ENCODE results near the gene UCN2. TPM values are rescaled to one million over a fixed set of nuclear protein-coding genes. Genes with fewer than 3 reads are reported as not detected.

The UCN2 gene
- total and polyA plus RNA-seq, 2 donors (not counting 3 experiments of a cell fraction or from before 2014, with no cell fraction given), result 0.11 TPM; not detected in 1

DNA sequence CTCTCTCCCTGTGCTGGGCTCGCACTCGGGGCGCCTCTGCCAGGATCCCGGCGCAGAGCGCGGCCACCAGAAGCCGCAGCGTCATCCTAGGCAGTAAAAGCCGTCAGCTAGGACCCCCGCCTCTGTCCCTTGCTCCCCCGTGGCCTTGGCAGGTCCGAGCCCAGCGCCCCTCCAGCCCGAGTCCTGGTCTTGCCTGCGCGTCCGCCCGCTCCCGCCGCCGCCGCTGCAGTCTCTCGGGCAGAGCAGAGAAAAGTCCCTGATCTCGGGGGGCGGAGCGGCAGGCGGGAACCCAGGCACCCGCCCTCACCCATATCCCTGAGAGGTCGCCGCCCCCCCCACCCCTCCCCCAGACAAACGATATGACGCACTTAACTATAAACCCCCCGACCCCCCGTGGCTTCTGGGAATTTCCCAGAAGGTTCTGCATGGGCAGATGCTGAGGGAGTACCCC is 31.5 kb upstream of the UCN2 start, which contains the start of gene COL7A1:
TSS of gene COL7A1 (minus strand) at position 255 of the 451 bp plus-strand sequence. CDS start at position 85, 170 bp downstream.
- FAIRE-seq (no peak), DNase-seq (ENCODE audit: low read depth, low spot score) (no peak)
- H2AFZ ChIP-seq (ENCODE audit: low read depth, low read length), result no peak within 1 kb of the TSS
- POLR2A ChIA-PET, result no interaction called here
- no peak within 1 kb of the TSS for H3K27ac ChIP-seq (ENCODE audit: insufficient read depth, low read depth, low read length)
- no peak within 1 kb of the TSS for H3K4me3 ChIP-seq (replicated peaks in 1 of 3; ENCODE audit: insufficient read depth in 1 of 3, low read depth in 1 of 3, low read length in 3 of 3)
- dilution Hi-C loops (cut with MboI; ENCODE audit: extremely low pct_ligation_motif_present, low sequenced_read_pairs), result no loop called here
- peaks cover 0 to 14% of the 10 kb centered on the region in 2 experiments for H3K36me3 ChIP-seq (ENCODE audit: control insufficient read depth in 2 of 2, extremely low read depth in 1 of 2, insufficient read depth in 2 of 2, low read length in 2 of 2)
- H4K20me1 ChIP-seq (replicated peaks; ENCODE audit: control insufficient read depth, extremely low read depth, insufficient read depth, low read length), result no peaks in the 10 kb centered on the region
- peaks cover 7 to 9% of the 10 kb centered on the region in 2 experiments for H3K27me3 ChIP-seq (ENCODE audit: control insufficient read depth in 2 of 2, insufficient read depth in 2 of 2, low read length in 2 of 2)
- H3K9me3 ChIP-seq (replicated peaks; ENCODE audit: control insufficient read depth, insufficient read depth, low read length), result no peaks in the 10 kb centered on the region
- no peak within 1 kb of the TSS for H3K9ac ChIP-seq (replicated peaks; ENCODE audit: extremely low read depth, insufficient read depth, low read length)
- peaks cover 6% of the 10 kb centered on the region for H3K4me1 ChIP-seq (ENCODE audit: control insufficient read depth, extremely low read depth, insufficient read depth, low read length)
- H3K9me1 ChIP-seq (replicated peaks; ENCODE audit: control insufficient read depth, extremely low read depth, insufficient read depth, low read length), result no peaks in the 10 kb centered on the region
- intact Hi-C loops (cut with micrococcal nuclease), result no loop called here
- CTCF ChIA-PET, result no interaction called here
- BruUV-seq (replicated peaks), result no TSS peak
- TF ChIP-seq, protein P1, sequence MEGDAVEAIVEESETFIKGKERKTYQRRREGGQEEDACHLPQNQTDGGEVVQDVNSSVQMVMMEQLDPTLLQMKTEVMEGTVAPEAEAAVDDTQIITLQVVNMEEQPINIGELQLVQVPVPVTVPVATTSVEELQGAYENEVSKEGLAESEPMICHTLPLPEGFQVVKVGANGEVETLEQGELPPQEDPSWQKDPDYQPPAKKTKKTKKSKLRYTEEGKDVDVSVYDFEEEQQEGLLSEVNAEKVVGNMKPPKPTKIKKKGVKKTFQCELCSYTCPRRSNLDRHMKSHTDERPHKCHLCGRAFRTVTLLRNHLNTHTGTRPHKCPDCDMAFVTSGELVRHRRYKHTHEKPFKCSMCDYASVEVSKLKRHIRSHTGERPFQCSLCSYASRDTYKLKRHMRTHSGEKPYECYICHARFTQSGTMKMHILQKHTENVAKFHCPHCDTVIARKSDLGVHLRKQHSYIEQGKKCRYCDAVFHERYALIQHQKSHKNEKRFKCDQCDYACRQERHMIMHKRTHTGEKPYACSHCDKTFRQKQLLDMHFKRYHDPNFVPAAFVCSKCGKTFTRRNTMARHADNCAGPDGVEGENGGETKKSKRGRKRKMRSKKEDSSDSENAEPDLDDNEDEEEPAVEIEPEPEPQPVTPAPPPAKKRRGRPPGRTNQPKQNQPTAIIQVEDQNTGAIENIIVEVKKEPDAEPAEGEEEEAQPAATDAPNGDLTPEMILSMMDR (IDR thresholded peaks at IDR 0.05; ENCODE audit: extremely low read depth in 1 of 2, insufficient read depth in 1 of 2, low read depth in 1 of 2, low read length in 2 of 2), result no peak
- no peak for TF ChIP-seq MAX (IDR thresholded peaks at IDR 0.05; ENCODE audit: insufficient read depth, insufficient read length)
- TF ChIP-seq JUN (IDR thresholded peaks at IDR 0.05; ENCODE audit: borderline replicate concordance, insufficient read depth, insufficient read length, low read depth), result no peak
- no peak for TF ChIP-seq POLR2AphosphoS5 (IDR thresholded peaks at IDR 0.05; ENCODE audit: insufficient read depth, low read depth, low read length)
- TF ChIP-seq GATA2 (IDR thresholded peaks at IDR 0.05; ENCODE audit: insufficient read depth, insufficient read length, low read depth, low read length), result no peak
- no peak for TF ChIP-seq POLR2A (IDR thresholded peaks at IDR 0.05; ENCODE audit: low read depth, low read length)
- TF ChIP-seq MYC (IDR thresholded peaks at IDR 0.05; ENCODE audit: low read depth, low read length), result no peak
- no peak for TF ChIP-seq FOS (IDR thresholded peaks at IDR 0.05; ENCODE audit: borderline replicate concordance, insufficient read depth, low read length)
- no peak for TF ChIP-seq EZH2 (IDR thresholded peaks at IDR 0.05; ENCODE audit: borderline replicate concordance, low read depth, low read length, severe bottlenecking)
- no peaks in the 10 kb centered on the region for H3K79me2 ChIP-seq (ENCODE audit: control insufficient read depth, insufficient read depth, low read length)
- no peak within 1 kb of the TSS for H3K4me2 ChIP-seq (ENCODE audit: insufficient read depth, low read length)
